Astrocyte of the spinal cord (primary cell): ENCODE results near the gene NMT1.

Source experiments
- DNase-seq: peaks from one replicate; pipeline ENCODE4 v3.0.0; 2011; ENCODE audit warnings: low read depth, low spot score
- H3K4me3 ChIP-seq: 2 replicates; pipeline ENCODE4 v1.5.1; 2011; ENCODE audit warnings: low read depth, mild to moderate bottlenecking, low read length, moderate library complexity
- CTCF ChIP-seq: IDR thresholded peaks from 2 replicates; pipeline ENCODE4 v1.5.1; 2012; ENCODE audit warnings: low read depth, mild to moderate bottlenecking, low read length, inconsistent platforms
- in situ Hi-C: cut with HindIII; loops from 2 replicates; pipeline ENCODE4 v1.10.0; 2017; ENCODE audit warnings: low sequenced_read_pairs

Gene NMT1

GRCh38 chr17:45029758-45030423, 31.2 kb upstream of the NMT1 start:
- no peak for DNase-seq
- in situ Hi-C loops = no loop called here
- no peak overlapping the region for H3K4me3 ChIP-seq
- no peak for TF ChIP-seq CTCF

- H3K4me3 ChIP-seq = no peak overlapping the region
- TF ChIP-seq CTCF = no peak
- DNase-seq = no peak
- in situ Hi-C loops = no loop called here
These were observed 30.4 kb upstream of the NMT1 start for GRCh38 chr17:45030733-45031132.

GRCh38 chr17:45031231-45032173, 29.6 kb upstream of the NMT1 start:
- in situ Hi-C loops = no loop called here

DNA sequence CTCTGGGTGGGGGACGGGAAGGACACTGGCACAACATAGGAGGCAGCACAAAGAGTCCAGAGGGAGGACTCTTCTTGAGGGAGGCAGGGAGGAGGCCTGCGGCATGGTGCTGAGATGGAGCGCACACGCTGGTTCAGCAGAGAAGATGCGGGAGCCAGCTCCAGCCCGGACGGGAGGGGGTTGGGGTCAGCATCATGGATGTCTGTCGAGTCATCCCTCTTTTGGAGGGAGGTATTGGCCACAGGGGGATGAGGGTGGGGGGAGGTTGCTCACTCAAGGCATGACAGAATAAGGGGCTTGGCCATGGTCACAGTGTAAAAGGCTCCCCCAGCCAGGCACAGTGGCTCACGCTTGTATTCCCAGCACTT, 29.0 kb upstream of the NMT1 start:
- in situ Hi-C loops = no loop called here
- no peak overlapping the region for H3K4me3 ChIP-seq
- TF ChIP-seq CTCF = no peak
- no peak for DNase-seq

More at GRCh38 chr17:45031231-45032173, 29.6 kb upstream of the NMT1 start:
- TF ChIP-seq CTCF = no peak
- DNase-seq = no peak
- H3K4me3 ChIP-seq = no peak overlapping the region

DNA sequence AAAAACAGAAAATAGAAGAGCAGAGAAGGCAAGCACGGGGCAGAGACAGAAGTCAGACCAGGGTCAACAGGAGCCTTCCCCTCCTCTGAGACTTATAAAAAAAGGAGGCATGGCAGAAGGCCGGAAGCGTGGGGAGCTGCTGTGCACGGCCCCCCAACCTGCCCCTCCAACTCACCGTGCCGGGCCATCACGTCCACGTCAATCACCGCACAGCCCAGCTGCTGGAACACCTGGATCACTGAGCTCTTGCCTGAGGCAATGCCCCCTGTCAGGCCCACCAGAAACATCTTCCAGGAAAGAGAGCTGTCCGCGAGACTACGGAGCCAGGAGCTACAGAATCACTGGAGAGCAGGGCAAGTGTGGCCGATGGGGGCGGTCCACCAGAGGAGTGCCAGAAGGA, 26.5 kb upstream of the NMT1 start:
- H3K4me3 ChIP-seq = no peak overlapping the region
- DNase-seq = no peak
- no peak for TF ChIP-seq CTCF

GRCh38 chr17:45035848-45036247, 25.3 kb upstream of the NMT1 start:
- TF ChIP-seq CTCF = no peak
- in situ Hi-C loops = no loop called here
- no peak for DNase-seq

More for the DNA sequence above, 26.5 kb upstream of the NMT1 start:
- in situ Hi-C loops = no loop called here

More at GRCh38 chr17:45035848-45036247, 25.3 kb upstream of the NMT1 start:
- H3K4me3 ChIP-seq = no peak overlapping the region
